ENCODE results near the gene CCDC134.

DNA sequence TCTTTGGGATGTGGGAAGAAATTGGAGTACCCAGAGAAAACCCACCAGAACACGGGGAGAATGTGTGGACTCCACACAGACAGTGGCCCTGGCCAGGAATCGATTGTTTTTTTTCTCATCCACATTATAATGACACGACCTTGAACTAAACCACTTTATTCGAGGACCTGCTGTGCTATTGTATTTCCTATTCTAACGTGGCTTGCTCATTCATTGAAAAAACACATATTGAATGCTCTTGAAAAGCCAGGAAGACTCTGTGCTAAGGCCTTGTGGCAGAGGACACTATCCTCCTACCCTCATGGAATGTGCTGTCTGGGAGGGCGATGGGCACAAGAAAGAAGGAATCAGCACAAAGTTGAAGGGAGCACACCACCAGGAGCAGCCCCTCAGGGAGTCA, 23.3 kb downstream of the CCDC134 start:
- TF ChIP-seq CTCF (IDR thresholded peaks at IDR 0.05), result no peak
- TF ChIP-seq POLR2A (IDR thresholded peaks at IDR 0.05), result no peak
